ENCODE data around the gene PRR5.
"Not testable (repeated sequence)": the region's sequence is repeated elsewhere in the genome, so short reads cannot be mapped to it uniquely, and the experiment has no call there.

The PRR5 gene

GRCh38 chr22:44736581-44737405 is 34.8 kb downstream of the PRR5 start:
- no peak for DNase-seq

GRCh38 chr22:44737406-44738346 is 35.7 kb downstream of the PRR5 start:
- no peak for DNase-seq

- DNase-seq, result no peak
These were observed 36.3 kb downstream of the PRR5 start for GRCh38 chr22:44738347-44738715.

- DNase-seq, result no peak
These were observed 37.0 kb downstream of the PRR5 start for GRCh38 chr22:44739024-44739423.

- not testable (repeated sequence) for DNase-seq
These were observed 37.7 kb downstream of the PRR5 start for GRCh38 chr22:44739666-44740065.

- no peak for DNase-seq
These were observed 38.3 kb downstream of the PRR5 start for GRCh38 chr22:44740307-44740706.

- DNase-seq, result no peak
These were observed 39.9 kb downstream of the PRR5 start for GRCh38 chr22:44741929-44742328.

GRCh38 chr22:44743247-44743646 is 41.2 kb downstream of the PRR5 start:
- no peak for DNase-seq

- DNase-seq, result no peak
These were observed 41.8 kb downstream of the PRR5 start for GRCh38 chr22:44743804-44744211.

- DNase-seq, result no peak
These were observed 44.1 kb downstream of the PRR5 start for GRCh38 chr22:44745853-44746789.

GRCh38 chr22:44747784-44748127 is 45.8 kb downstream of the PRR5 start:
- peak; percentile 39 for DNase-seq

GRCh38 chr22:44748524-44748923 is 46.5 kb downstream of the PRR5 start:
- DNase-seq, result no peak

- no peak for DNase-seq
These were observed 48.5 kb downstream of the PRR5 start for GRCh38 chr22:44750481-44750880.

GRCh38 chr22:44752285-44753188 is 50.5 kb downstream of the PRR5 start, which contains the start of gene ARHGAP8:
Gene ARHGAP8 (plus strand): TSS chr22:44752575. CDS start chr22:44786528, 33,953 bp downstream.
- DNase-seq, result no peak

- peak; percentile 27 for DNase-seq
These were observed 51.4 kb downstream of the PRR5 start for GRCh38 chr22:44753189-44754042.

- DNase-seq, result no peak
These were observed 53.0 kb downstream of the PRR5 start for GRCh38 chr22:44754998-44755397.

- DNase-seq, result no peak
These were observed 53.4 kb downstream of the PRR5 start for GRCh38 chr22:44755417-44755816.

- no peak for DNase-seq
These were observed 54.0 kb downstream of the PRR5 start for GRCh38 chr22:44755956-44756361.

GRCh38 chr22:44758344-44758973 is 56.5 kb downstream of the PRR5 start:
- DNase-seq, result no peak

GRCh38 chr22:44759001-44759400 is 57.0 kb downstream of the PRR5 start:
- DNase-seq, result no peak
